Osteocyte (in vitro differentiated cells): ENCODE measurements around the gene NOL3. TPM values are rescaled to one million over a fixed set of nuclear protein-coding genes. Genes with fewer than 3 reads are reported as not detected.
A peak's percentile ranks its signal among the peaks of the same experiment; 100 is the strongest.

Experiments
- DNase-seq: peaks from one replicate; pipeline ENCODE4 v3.0.0; 2021; ENCODE audit warnings: mixed read lengths; ENCODE audit not compliant: unreplicated experiment; ENCODE audit errors: extremely low spot score
- H3K27ac Mint-ChIP-seq: one replicate; pipeline ENCODE4 v1.8.0; 2021; ENCODE audit warnings: mild to moderate bottlenecking, mixed read lengths; ENCODE audit not compliant: unreplicated experiment
- H3K27me3 Mint-ChIP-seq: one replicate; pipeline ENCODE4 v1.8.0; 2021; ENCODE audit warnings: mixed read lengths; ENCODE audit not compliant: unreplicated experiment
- H3K36me3 Mint-ChIP-seq: one replicate; pipeline ENCODE4 v1.8.0; 2021; ENCODE audit warnings: mixed read lengths; ENCODE audit not compliant: unreplicated experiment
- H3K4me1 Mint-ChIP-seq: one replicate; pipeline ENCODE4 v1.8.0; 2021; ENCODE audit warnings: mixed read lengths; ENCODE audit not compliant: unreplicated experiment
- H3K4me3 Mint-ChIP-seq: one replicate; pipeline ENCODE4 v1.8.0; 2021; ENCODE audit warnings: mild to moderate bottlenecking, moderate library complexity, mixed read lengths; ENCODE audit not compliant: unreplicated experiment
- H3K9me3 Mint-ChIP-seq: one replicate; pipeline ENCODE4 v1.8.0; 2021; ENCODE audit warnings: mixed read lengths; ENCODE audit not compliant: unreplicated experiment
- CTCF ChIP-seq: fragments of 200-600 bp; sonication (generic); IDR thresholded peaks from 2 replicates; pipeline ENCODE4 v1.5.0; 2021; ENCODE audit warnings: antibody characterized with exemption, mild to moderate bottlenecking, moderate library complexity
- total RNA-seq: library from RNA; stranded (reverse); gene quantifications from 2 replicates; pipeline ENCODE4 v1.2.1, GENCODE V29; 2021

Gene NOL3
- total RNA-seq, 1 donor from 2014 or later: 22.8 TPM

GRCh38 chr16:67149276-67150046 is 20.9 kb upstream of the NOL3 start:
- DNase-seq: no peak
- H3K27me3 Mint-ChIP-seq: no peaks in the 10 kb centered on the region
- H3K9me3 Mint-ChIP-seq: no peaks in the 10 kb centered on the region
- no peak overlapping the region for H3K27ac Mint-ChIP-seq
- no peak for TF ChIP-seq CTCF
- peaks cover 10% of the 10 kb centered on the region for H3K4me1 Mint-ChIP-seq
- H3K4me3 Mint-ChIP-seq: peak overlapping the region; percentile 63
- H3K36me3 Mint-ChIP-seq: peaks cover 21% of the 10 kb centered on the region

- Mint-ChIP-seq H3K27ac (peak overlapping the region; percentile 79), H3K4me1 (peaks cover 13% of the 10 kb centered on the region), H3K27me3 (peaks cover 1% of the 10 kb centered on the region), H3K9me3 (no peaks in the 10 kb centered on the region), H3K4me3 (peak overlapping the region; percentile 80), H3K36me3 (peaks cover 18% of the 10 kb centered on the region)
- DNase-seq: no peak
- peak; percentile 31 for TF ChIP-seq CTCF
These were observed 20.1 kb upstream of the NOL3 start for GRCh38 chr16:67150047-67150832.

GRCh38 chr16:67150833-67151396 is 19.4 kb upstream of the NOL3 start, which contains the start of gene B3GNT9:
B3GNT9 (minus strand) TSS chr16:67150998; CDS start chr16:67150485, 513 bp downstream.
- Mint-ChIP-seq H3K4me3 (peak within 1 kb of the TSS; percentile 80), H3K4me1 (peaks cover 13% of the 10 kb centered on the region), H3K27ac (peak within 1 kb of the TSS; percentile 79), H3K36me3 (peaks cover 18% of the 10 kb centered on the region), H3K27me3 (peaks cover 4% of the 10 kb centered on the region), H3K9me3 (no peaks in the 10 kb centered on the region)
- DNase-seq: no peak
- no peak for TF ChIP-seq CTCF

GRCh38 chr16:67151431-67152097 is 18.8 kb upstream of the NOL3 start:
- TF ChIP-seq CTCF: no peak
- Mint-ChIP-seq H3K9me3 (no peaks in the 10 kb centered on the region), H3K36me3 (peaks cover 18% of the 10 kb centered on the region), H3K27me3 (peaks cover 11% of the 10 kb centered on the region), H3K4me3 (peak overlapping the region; percentile 80), H3K4me1 (peaks cover 13% of the 10 kb centered on the region), H3K27ac (peak overlapping the region; percentile 79)
- no peak for DNase-seq
